Hematopoietic multipotent progenitor cell (in vitro differentiated cells): ENCODE results near the gene CFL1. TPM values are rescaled to one million over a fixed set of nuclear protein-coding genes. Genes with fewer than 3 reads are reported as not detected.
A peak's percentile ranks its signal among the peaks of the same experiment; 100 is the strongest.

Source experiments
- DNase-seq, 3 donors: peaks; one replicate each; pipeline ENCODE4 v3.0.0-alpha.2; 2011 to 2015; ENCODE audit warnings: low read depth in 2 of 3, low spot score in 2 of 3
- total RNA-seq: library from RNA; depleted of rRNA; stranded (reverse); fragments of >200 nt; gene quantifications from one replicate; pipeline ENCODE4 v1.2.3, GENCODE V29; 2012

The CFL1 gene
- total RNA-seq, 1 donor: 701 TPM

DNA sequence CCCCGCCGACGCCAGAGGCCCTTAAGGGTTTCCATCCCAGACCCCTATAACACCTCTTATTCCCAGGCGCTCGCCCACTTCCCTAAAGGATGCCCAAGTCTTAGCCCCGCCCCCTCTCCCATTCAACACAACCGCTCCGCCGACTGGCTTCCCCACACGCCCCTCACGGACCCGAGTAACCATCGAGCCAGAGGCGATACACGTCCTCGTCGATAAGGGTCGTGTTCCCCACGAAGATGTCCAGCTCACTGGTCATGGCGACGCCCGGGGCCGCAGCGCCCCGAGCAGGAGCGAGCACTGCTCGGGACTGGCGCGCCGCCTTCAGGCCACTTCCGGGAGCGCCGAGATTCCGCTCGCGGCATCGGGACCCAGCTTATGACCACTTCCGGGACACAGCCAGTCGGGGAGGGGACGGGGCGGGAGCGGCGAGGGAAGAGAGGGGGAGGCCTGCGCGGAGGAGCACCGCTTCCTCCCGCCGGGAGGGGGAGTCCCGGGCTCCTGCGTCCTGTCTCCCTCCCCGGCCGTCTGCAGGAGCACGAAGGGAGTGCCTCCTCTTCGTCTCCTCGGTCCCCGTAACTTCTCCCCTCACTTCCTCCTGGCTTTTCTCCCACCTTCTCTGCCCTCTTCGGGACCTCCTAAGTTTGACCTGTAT lies 30.3 kb upstream of the CFL1 start, which contains the start of gene FIBP:
Gene FIBP, minus strand, starts transcription at position 309 of the 652 bp plus-strand sequence. Its CDS starts 53 bp downstream, at position 256.
- DNase-seq: peak; percentile 91 to 98 (median 97)

DNA sequence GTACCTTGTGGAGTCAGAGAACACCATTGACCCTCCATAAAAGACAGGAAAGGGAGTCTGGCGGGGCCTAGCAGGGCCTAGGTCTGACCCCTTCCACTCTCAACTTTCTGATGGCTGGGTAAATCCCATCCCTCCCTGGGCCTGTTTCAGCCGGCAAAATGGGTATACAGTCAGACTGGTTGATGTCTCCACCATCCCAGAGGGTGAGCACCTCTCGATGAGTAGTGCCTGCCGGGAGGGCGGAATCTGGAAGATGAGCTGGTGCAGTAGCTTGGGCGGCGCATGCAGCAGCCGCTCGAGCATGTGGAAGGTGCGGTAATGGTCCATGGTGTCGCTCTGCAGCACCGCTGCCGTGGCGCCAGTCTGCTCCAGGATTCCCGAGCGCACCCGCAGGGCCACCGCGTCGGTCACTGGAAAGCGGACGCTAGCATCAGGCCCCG lies 29.8 kb upstream of the CFL1 start:
- DNase-seq: no peak

DNA sequence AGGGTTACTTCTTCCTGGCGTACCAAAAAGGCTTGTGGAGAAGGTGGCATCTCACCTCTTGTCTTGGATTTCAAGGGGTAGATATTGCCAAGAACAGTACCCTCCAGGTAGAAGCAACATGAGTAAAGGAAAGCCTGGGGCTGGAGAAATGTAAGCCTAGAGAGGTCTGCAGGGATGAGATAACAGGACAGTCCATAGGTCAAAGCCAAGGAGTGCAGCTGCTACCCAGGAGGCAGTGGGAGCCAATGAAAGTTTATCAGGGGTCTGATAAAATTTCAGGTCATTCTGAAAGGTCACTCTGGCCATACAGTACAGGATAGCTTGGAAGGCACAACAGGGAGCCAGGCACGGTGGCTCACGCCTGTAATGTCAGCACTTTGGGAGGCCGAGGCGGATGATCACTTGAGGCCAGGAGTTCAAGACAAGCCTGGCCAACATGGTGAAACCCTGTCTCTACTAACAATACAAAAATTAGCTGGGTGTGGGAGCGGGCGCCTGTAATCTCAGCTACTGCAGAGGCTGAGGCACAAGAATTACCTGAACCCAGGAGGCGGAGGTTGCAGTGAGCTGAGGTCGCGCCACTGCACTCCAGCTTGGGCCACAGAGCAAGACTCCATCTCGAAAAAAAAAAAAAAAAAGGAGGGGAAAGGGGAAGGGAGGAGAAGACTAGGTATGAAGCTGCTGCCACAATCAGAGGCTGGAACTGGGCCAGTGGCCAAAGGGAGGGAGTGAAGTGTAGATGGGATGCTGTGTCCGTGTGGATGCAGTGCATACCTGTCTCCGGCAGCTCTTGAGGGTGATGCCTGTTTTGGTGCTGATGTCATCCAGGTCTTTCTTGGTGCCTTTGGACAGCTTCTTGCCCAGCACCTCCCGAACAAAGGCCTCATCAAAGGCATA lies 29.1 kb upstream of the CFL1 start:
- no peak for DNase-seq

DNA sequence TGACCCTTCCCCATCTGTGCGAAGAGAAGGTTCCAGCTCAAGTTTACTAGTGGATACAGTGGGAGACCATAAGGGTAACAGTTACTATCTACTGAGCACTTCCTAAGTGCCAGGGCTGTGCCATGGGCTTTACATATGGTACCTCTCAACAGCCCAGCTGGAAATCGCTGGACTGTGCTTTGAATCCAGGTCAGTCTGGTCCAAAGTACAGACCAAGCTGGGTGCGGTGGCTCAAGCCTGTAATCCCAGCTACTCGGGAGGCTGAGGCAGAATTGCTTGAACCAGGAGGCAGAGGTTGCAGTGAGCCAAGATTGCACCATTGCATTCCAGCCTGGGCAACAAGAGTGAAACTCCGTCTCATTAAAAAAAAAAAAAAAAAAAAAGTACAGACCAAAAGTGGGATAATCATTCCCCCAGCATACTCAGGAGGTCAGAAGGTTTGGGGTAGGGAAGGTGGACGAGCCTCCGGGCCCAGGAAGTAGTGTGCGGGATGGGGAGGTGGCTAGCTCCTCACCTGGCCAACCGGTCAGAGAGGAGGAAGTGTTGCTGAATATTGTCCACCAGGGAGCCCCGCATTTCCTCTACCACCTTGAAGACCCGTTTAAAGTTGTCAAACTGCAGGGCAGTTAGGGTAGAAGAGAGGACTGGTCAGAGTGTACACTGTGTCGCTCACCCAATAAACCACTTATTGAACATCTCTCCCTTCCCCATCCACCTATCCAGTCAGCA lies 28.0 kb upstream of the CFL1 start:
- DNase-seq: no peak

DNA sequence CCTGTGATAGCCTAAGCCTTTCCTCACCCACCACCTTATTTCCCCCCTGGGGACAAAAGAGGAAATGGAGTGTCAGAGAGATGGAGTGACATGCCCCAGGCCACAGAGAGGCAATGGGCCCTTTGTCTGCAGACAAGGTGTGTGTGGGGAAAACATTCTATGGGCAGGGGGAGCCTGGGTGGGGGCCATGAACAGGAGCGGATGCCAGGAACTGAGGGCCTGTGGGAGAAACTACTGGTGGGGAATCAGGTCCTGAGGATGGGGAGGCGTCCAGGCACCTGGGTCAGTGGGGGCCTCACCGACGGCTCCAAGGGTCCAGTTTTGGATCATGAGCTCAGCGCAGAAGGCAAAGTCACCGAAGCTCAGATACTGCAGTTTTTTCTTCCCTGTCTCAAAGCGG lies 27.3 kb upstream of the CFL1 start:
- no peak for DNase-seq

- peak; percentile 69 to 84 (median 81) for DNase-seq
Observed at GRCh38 chr11:65884716-65885092, 26.7 kb upstream of the CFL1 start.

DNA sequence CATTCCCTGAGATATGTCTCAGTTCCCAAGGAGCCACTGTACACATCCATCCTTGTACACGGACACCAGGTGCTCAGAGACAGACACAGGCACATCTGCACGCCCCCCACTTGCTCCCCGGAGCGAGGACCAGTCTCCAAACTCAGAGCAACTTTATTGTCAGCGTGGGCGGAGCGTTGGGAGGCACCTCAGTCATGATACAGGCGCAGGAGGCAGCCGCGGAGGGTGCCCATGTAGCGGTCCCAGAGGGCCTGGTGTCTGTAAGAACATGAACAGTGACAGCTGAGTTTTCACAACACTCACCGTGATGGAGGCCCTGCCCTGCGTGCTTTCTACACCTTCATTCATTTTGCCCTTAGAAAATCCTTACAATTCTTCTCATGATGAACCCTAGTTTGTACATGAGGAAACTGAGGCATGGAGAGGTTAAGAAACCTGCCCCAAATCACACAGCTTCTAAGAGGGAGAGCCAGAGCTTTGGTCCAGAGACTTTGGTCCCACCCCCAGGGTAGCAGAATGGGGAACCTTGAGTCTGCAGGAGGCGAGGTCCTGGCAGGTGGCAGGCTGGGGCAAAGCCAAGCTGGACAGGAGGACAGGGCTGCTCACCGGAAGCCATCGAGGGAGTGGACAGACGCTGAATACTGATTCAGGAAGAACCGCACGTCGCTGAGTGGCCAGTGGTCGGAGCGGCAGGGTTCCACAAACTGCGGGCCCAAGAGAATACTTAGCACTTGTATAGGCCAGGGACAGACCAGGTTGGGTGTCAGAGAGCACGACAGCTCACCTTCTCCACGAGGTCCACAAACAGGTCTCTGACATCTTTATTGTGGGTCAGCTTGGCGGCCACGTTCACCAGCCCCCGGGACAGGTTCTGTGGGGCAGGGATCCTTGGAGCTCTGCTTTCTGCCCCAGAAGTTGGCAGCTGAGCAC lies 26.1 kb upstream of the CFL1 start:
- DNase-seq: no peak

DNA sequence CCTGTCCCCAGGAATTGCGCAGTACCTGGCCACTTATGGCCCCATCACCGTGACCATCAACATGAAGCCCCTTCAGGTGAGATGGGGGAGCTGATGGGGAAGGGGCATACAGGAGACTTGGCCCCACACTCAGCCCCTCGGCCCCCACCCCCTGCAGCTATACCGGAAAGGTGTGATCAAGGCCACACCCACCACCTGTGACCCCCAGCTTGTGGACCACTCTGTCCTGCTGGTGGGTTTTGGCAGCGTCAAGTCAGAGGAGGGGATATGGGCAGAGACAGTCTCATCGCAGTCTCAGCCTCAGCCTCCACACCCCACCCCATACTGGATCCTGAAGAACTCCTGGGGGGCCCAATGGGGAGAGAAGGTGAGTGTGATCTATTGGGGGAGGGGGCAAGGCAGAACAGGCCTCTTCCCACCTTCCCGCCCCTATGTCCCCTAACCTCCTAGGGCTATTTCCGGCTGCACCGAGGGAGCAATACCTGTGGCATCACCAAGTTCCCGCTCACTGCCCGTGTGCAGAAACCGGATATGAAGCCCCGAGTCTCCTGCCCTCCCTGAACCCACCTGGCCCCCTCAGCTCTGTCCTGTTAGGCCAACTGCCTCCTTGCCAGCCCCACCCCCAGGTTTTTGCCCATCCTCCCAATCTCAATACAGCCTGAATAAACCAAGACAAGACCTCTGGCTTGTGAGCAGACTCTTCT lies 25.2 kb upstream of the CFL1 start:
- no peak for DNase-seq

DNA sequence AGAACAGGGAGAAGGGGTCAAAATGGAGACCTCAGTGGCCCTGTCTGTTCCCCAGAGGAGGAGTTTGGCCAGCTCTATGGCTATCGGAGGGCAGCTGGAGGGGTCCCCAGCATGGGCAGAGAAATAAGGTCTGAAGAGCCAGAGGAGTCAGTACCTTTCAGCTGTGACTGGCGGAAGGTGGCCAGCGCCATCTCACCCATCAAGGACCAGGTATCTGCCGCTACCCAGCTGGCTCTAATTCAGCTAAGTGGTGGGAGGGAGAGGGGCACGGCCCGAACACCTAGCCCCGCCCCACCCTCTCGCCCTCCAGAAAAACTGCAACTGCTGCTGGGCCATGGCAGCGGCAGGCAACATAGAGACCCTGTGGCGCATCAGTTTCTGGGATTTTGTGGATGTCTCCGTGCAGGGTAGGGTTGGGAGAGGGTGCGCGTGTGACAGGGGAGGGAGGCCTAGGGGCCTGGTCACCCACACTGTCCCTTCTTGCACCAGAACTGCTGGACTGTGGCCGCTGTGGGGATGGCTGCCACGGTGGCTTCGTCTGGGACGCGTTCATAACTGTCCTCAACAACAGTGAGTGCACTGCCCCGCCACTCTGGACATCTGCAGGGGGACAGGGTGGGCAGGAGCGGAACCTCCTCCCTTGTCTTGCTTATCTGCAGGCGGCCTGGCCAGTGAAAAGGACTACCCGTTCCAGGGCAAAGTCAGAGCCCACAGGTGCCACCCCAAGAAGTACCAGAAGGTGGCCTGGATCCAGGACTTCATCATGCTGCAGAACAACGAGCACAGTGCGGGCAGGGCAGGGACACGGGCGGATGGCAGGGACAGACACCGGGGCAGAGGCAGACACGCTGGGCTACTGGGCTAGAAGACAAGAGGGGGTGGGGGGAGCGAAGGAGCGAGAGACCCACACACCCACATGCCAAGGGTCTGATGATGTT lies 24.4 kb upstream of the CFL1 start:
- DNase-seq: no peak

DNA sequence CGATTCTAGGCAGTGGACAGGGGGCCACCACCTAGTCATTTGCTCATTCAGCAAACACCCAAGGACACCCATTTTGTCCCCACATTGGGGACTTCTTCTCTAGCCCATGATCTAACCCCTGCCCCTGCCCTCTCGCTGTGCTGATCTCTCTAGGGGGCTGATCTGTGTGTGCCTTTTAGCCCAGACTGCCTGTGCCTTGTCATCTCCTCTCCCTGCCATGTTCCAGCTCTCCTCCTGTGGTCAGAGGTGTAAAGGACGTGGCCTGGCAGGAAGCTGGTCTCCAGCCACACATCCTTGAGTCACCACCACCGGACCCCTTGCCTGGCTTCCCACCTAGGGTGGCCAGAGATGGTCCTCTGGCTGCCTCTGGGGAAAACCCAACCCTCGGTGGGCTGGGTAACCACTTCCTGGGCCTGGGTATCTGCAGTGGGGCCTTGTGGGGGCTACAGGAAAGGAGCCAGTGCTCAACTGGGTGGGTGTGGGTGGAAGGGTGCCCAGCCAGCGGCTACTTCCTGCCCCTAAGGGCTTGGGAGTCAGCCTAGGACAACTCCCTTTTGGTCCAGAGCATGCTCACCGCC lies 23.0 kb upstream of the CFL1 start:
- no peak for DNase-seq

DNA sequence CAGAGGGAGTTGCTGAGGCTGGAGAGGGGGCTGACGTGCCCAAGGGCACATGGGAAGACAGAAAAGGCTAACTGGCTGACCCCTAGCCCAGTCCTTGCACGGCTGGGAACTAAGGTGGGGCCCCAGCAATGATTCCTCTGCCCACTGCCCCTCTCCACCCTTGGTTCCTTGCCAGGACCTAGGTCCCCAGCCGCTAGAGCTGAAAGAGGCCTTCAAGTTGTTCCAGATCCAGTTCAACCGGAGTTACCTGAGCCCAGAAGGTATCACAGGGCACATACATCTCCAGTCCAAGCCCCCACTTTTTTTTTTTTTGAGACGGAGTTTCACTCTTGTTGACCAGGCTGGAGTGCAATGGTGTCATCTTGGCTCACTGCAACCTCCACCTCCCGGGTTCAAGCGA lies 22.0 kb upstream of the CFL1 start:
- DNase-seq: no peak

DNA sequence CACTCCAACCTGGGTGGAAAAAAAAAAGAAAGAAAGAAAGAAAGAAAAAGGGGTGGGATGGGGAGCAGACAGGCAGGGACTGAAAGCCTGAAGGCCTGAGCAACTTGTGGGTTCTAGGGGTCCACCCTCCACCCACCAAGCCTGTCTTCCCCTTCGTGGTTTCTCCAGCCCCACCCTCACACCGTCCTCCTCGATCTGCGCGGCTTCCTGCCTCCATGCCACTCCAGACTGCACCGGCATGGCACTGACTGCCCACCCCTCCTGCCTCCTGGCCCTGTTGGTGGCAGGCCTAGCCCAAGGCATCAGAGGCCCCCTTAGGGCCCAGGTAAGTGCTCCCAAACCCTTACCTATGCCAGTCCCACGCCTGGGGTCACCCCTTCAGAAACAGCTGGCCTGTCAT lies 21.6 kb upstream of the CFL1 start, which contains the start of gene CTSW:
Gene CTSW, plus strand, starts transcription at position 221 of the 400 bp plus-strand sequence. Its CDS starts 18 bp downstream, at position 239.
- DNase-seq: peak in 2 of 3 donors; percentile 64 to 78

GRCh38 chr11:65873318-65874156 lies 15.6 kb upstream of the CFL1 start:
- peak; percentile 90 to 92 (median 91) for DNase-seq

- no peak for DNase-seq
Observed at GRCh38 chr11:65872586-65873317, 14.8 kb upstream of the CFL1 start, which contains the start of gene EFEMP2. TSS of gene EFEMP2 (minus strand) at chr11:65872800. CDS start at chr11:65872354, 446 bp downstream.

DNA sequence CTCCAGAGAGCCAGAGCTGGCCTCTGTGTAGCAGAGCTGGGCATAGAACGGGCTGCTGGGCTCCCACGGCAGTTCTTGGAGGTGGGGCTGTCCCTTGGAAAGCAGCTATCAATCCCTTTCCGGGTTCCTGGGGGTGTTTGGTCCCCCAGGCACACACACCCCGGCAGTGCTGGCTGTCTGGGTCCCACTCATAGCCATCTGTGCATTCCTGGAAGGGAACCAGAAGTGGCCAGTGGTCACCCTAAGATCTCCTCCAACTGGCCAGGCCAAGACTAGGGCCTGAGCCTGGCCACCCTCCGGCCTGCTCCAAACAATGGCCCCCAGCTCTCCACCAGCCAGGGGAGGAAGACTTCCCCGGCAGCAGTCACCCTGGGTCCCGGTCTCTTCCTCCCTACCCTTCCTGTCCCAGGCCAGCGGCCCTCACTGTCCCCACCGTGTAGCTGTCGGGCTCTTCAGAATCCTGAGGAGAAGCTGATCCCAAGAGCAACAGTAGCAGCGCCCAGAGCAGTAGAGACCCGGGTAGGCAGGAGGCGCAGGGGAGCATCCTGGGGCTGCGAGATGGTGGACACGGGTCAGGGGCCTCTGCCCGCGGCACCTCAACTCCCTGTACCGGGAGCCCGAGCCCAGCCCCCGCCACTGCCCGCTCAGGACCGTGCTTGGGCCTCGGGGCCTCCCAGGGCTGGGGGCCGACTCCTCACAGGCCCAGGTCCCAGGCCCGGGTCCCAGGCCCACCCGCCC lies 14.0 kb upstream of the CFL1 start:
- DNase-seq: no peak
